ENCODE measurements around the gene ZNF385D. TPM values are rescaled to one million over a fixed set of nuclear protein-coding genes. Genes with fewer than 3 reads are reported as not detected.
A peak's percentile ranks its signal among the peaks of the same experiment; 100 is the strongest.

ZNF385D gene
- total RNA-seq, 1 donor from 2014 or later = under 0.01 TPM

GRCh38 chr3:21624524-21624923 is 126.5 kb downstream of the ZNF385D start:
- H3K4me3 ChIP-seq (ENCODE audit: low read depth, low read length) = no peak overlapping the region
- DNase-seq (ENCODE audit: low read depth) = no peak
- no peak for TF ChIP-seq CTCF (conservative IDR thresholded peaks at IDR 0.05; ENCODE audit: low read depth, low read length)

GRCh38 chr3:21621181-21621651 is 129.8 kb downstream of the ZNF385D start:
- peak overlapping the region; percentile 42 for H3K4me3 ChIP-seq (ENCODE audit: low read depth, low read length)
- peak; percentile 87 for DNase-seq (ENCODE audit: low read depth)
- TF ChIP-seq CTCF (conservative IDR thresholded peaks at IDR 0.05; ENCODE audit: low read depth, low read length) = no peak

- peak overlapping the region; percentile 42 for H3K4me3 ChIP-seq (ENCODE audit: low read depth, low read length)
- peak; percentile 61 for DNase-seq (ENCODE audit: low read depth)
- no peak for TF ChIP-seq CTCF (conservative IDR thresholded peaks at IDR 0.05; ENCODE audit: low read depth, low read length)
These were observed 130.4 kb downstream of the ZNF385D start for GRCh38 chr3:21620511-21621155.

- no peak for TF ChIP-seq CTCF (conservative IDR thresholded peaks at IDR 0.05; ENCODE audit: low read depth, low read length)
- DNase-seq (ENCODE audit: low read depth) = no peak
- H3K4me3 ChIP-seq (ENCODE audit: low read depth, low read length) = no peak overlapping the region
These were observed 132.3 kb downstream of the ZNF385D start for GRCh38 chr3:21618695-21619094.

DNA sequence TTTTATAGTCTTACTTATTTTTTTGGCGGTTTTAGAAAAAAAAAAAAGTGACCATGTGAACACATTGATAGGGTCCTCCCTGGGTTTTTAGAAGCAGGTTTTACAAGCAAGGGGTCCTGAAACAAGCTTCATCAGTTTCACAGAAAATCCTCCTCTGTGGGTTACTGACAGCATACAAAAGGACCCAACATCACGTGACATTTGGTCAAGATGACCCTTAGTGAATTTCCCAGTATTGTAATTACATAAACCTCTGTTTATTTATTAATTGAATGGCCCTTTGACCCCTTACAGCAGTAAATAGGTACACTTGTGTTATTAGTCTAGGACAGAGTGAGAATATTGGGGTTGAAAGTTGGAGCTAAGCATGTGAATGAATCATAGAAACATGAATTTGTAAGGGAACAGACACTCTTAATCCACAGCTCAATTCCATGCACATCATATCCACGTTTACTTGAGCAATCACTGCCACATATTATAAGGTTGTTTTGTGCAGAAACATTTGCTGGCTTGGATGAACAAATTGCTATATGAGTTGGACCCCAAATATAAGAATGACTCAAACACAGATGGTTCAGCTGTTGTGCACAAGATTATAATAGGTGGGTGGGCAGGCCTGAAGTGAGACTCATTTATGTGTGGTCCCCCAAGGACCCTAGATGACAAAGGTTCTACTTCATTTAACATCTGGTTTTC is 137.5 kb downstream of the ZNF385D start:
- H3K4me3 ChIP-seq (ENCODE audit: low read depth, low read length) = no peak overlapping the region
- no peak for TF ChIP-seq CTCF (conservative IDR thresholded peaks at IDR 0.05; ENCODE audit: low read depth, low read length)
- no peak for DNase-seq (ENCODE audit: low read depth)

GRCh38 chr3:21601178-21601577 is 149.8 kb downstream of the ZNF385D start:
- DNase-seq (ENCODE audit: low read depth) = no peak
- TF ChIP-seq CTCF (conservative IDR thresholded peaks at IDR 0.05; ENCODE audit: low read depth, low read length) = no peak
- H3K4me3 ChIP-seq (ENCODE audit: low read depth, low read length) = no peak overlapping the region
